Mesenchymal stem cell (in vitro differentiated cells and primary cell): ENCODE data around the gene IL21R.

ENCODE experiments used
- DNase-seq: peaks from one replicate; pipeline ENCODE4 v3.0.0-alpha.2; 2013
- H2AFZ ChIP-seq: one replicate; pipeline ENCODE4 v1.6.1; 2013; ENCODE audit warnings: low read depth, mild to moderate bottlenecking, control low read depth, inconsistent platforms, low read length, moderate library complexity
- H2AK5ac ChIP-seq: 2 replicates; pipeline ENCODE4 v1.6.1; 2013; ENCODE audit warnings: low read length, moderate library complexity, mild to moderate bottlenecking, inconsistent platforms; ENCODE audit not compliant: severe bottlenecking
- H2BK120ac ChIP-seq: one replicate; pipeline ENCODE4 v1.6.1; 2013; ENCODE audit warnings: low read depth, mild to moderate bottlenecking, inconsistent platforms, low read length, moderate library complexity
- H2BK12ac ChIP-seq, 2 experiments: one replicate each; pipeline ENCODE4 v1.6.1; 2013; ENCODE audit warnings: inconsistent platforms in 2 of 2, low read length in 2 of 2, mild to moderate bottlenecking in 2 of 2, moderate library complexity in 2 of 2, control low read depth in 1 of 2
- H2BK15ac ChIP-seq: one replicate; pipeline ENCODE4 v1.6.1; 2013; ENCODE audit warnings: mild to moderate bottlenecking, low read depth, inconsistent platforms; ENCODE audit not compliant: poor library complexity, severe bottlenecking
- H2BK5ac ChIP-seq: 2 replicates; pipeline ENCODE4 v1.6.1; 2013; ENCODE audit warnings: low read depth, mild to moderate bottlenecking, low read length, control low read depth, inconsistent platforms; ENCODE audit not compliant: poor library complexity, severe bottlenecking
- H3K14ac ChIP-seq, 2 experiments: one replicate each; pipeline ENCODE4 v1.6.1; 2013; ENCODE audit warnings: inconsistent platforms in 2 of 2, low read length in 2 of 2, control low read depth in 1 of 2, mild to moderate bottlenecking in 1 of 2, moderate library complexity in 1 of 2
- H3K18ac ChIP-seq, 2 experiments: one replicate each; pipeline ENCODE4 v1.6.1; 2013; ENCODE audit warnings: inconsistent platforms in 2 of 2, low read length in 2 of 2, control low read depth in 1 of 2, low read depth in 1 of 2, mild to moderate bottlenecking in 1 of 2
- H3K23ac ChIP-seq, 2 experiments: one replicate each; pipeline ENCODE4 v1.6.1; 2013; ENCODE audit warnings: inconsistent platforms in 2 of 2, low read length in 2 of 2, mild to moderate bottlenecking in 2 of 2, moderate library complexity in 2 of 2, control low read depth in 1 of 2
- H3K27ac ChIP-seq: 2 replicates; pipeline ENCODE4 v1.5.1; 2013; ENCODE audit warnings: mild to moderate bottlenecking, moderate library complexity, low read length, control low read depth, inconsistent platforms; ENCODE audit not compliant: poor library complexity, severe bottlenecking
- H3K27me3 ChIP-seq, 2 experiments: 2 replicates each; pipeline versions ENCODE4 v1.6.1 to v1.7.0; 2013; ENCODE audit warnings: low read length in 2 of 2, mild to moderate bottlenecking in 2 of 2, moderate library complexity in 2 of 2, control low read depth in 1 of 2, inconsistent platforms in 1 of 2; ENCODE audit not compliant: control insufficient read depth in 1 of 2, insufficient read depth in 1 of 2
- H3K36me3 ChIP-seq, 2 experiments: 2 replicates each; pipeline versions ENCODE4 v1.6.1 to v1.7.0; 2013; ENCODE audit warnings: low read length in 2 of 2, control low read depth in 1 of 2, inconsistent platforms in 1 of 2, low read depth in 1 of 2, mild to moderate bottlenecking in 1 of 2; ENCODE audit not compliant: insufficient read depth in 2 of 2, control insufficient read depth in 1 of 2
- H3K4ac ChIP-seq, 2 experiments: one replicate each; pipeline ENCODE4 v1.6.1; 2013; ENCODE audit warnings: inconsistent platforms in 2 of 2, low read length in 2 of 2, mild to moderate bottlenecking in 2 of 2, moderate library complexity in 2 of 2, control low read depth in 1 of 2, low read depth in 1 of 2
- H3K4me1 ChIP-seq: 2 replicates; pipeline ENCODE4 v1.6.1; 2013; ENCODE audit warnings: low read depth, low read length, control low read depth; ENCODE audit not compliant: control insufficient read depth, insufficient read depth
- H3K4me2 ChIP-seq: 2 replicates; pipeline ENCODE4 v1.6.1; 2013; ENCODE audit warnings: low read length, mild to moderate bottlenecking, inconsistent platforms; ENCODE audit not compliant: poor library complexity, severe bottlenecking
- H3K4me3 ChIP-seq, 2 experiments: 2 replicates each; pipeline versions ENCODE4 v1.5.1 to v1.7.0; 2013; ENCODE audit warnings: low read length in 2 of 2, mild to moderate bottlenecking in 2 of 2, control low read depth in 1 of 2, low read depth in 1 of 2; ENCODE audit not compliant: insufficient read depth in 1 of 2
- H3K79me1 ChIP-seq: replicated peaks from 2 replicates; pipeline ENCODE4 v1.6.1; 2013; ENCODE audit warnings: mild to moderate bottlenecking, control low read depth, low read length, inconsistent platforms; ENCODE audit not compliant: poor library complexity, severe bottlenecking
- H3K9ac ChIP-seq: 2 replicates; pipeline ENCODE4 v1.7.0; 2013; ENCODE audit warnings: mild to moderate bottlenecking, low read length, moderate library complexity
- H3K9me3 ChIP-seq: 2 replicates; pipeline ENCODE4 v1.7.0; 2013; ENCODE audit warnings: mild to moderate bottlenecking, low read length; ENCODE audit not compliant: control insufficient read depth
- H4K8ac ChIP-seq: one replicate; pipeline ENCODE4 v1.6.1; 2013; ENCODE audit warnings: inconsistent platforms, mild to moderate bottlenecking, low read length, moderate library complexity
- H4K91ac ChIP-seq: one replicate; pipeline ENCODE4 v1.6.1; 2013; ENCODE audit warnings: mild to moderate bottlenecking, low read length, inconsistent platforms
- WGBS: methylation state at CpG from one replicate; pipeline ENCODE4 v1.1.7; 2013; ENCODE audit warnings: mixed read lengths; 5-methylcytosine and 5-hydroxymethylcytosine counted together

The IL21R gene

DNA sequence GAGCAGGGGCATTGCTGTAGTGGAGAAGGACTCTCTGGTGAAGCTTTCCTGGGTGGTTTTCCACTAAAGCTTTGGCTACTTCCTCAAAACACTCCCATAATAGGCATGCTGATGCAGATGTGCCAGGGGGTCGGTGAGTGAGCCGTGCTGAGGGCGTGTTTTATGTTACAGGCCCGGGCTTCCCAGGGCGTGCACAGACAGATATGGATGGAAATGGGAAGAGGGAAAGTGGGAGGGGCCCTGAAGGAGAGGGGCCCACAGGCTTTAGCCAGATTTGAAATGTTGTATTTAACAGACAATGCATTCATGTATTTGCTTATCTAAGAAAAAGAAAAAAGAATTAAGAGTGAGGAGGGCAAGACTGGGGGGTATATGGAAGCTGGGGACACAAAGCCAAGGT, 56.3 kb downstream of the IL21R start:
- Histone ChIP-seq H2BK5ac (no peak overlapping the region), H4K8ac (no peak overlapping the region), H2AFZ (no peak overlapping the region), H3K18ac (no peak overlapping the region), H3K23ac (no peak overlapping the region), H3K27ac (no peak overlapping the region), H2BK12ac (no peak overlapping the region), H4K91ac (no peak overlapping the region), H3K27me3 (no peaks in the 10 kb centered on the region), H3K4ac (no peak overlapping the region), H2BK120ac (no peak overlapping the region), H2BK15ac (no peak overlapping the region), H3K9me3 (peaks cover 2% of the 10 kb centered on the region), H3K14ac (no peak overlapping the region), H3K79me1 (peaks cover 5% of the 10 kb centered on the region), H3K36me3 (peaks cover 43 to 44% of the 10 kb centered on the region in 2 experiments), H3K4me2 (no peak overlapping the region), H3K4me1 (peaks cover 36% of the 10 kb centered on the region), H2AK5ac (no peak overlapping the region), H3K4me3 (no peak overlapping the region), H3K9ac (no peak overlapping the region)
- DNase-seq: no peak
- WGBS: 87% methylated on average over 5 of the region's 5 CpGs

- H4K91ac ChIP-seq: no peak overlapping the region
- H2AK5ac ChIP-seq: no peak overlapping the region
- no peak overlapping the region for H4K8ac ChIP-seq
- no peaks in the 10 kb centered on the region for H3K9me3 ChIP-seq
- DNase-seq: no peak
- H3K4ac ChIP-seq: no peak overlapping the region
- H3K4me2 ChIP-seq: no peak overlapping the region
- H2BK12ac ChIP-seq: no peak overlapping the region
- H2BK120ac ChIP-seq: no peak overlapping the region
- H3K79me1 ChIP-seq: peaks cover 7% of the 10 kb centered on the region
- H3K9ac ChIP-seq: no peak overlapping the region
- 92% methylated on average over 5 of the region's 5 CpGs for WGBS
- H3K36me3 ChIP-seq: peaks cover 51 to 53% of the 10 kb centered on the region in 2 experiments
- no peak overlapping the region for H3K14ac ChIP-seq
- no peak overlapping the region for H3K18ac ChIP-seq
- H2BK5ac ChIP-seq: no peak overlapping the region
- no peak overlapping the region for H2BK15ac ChIP-seq
- H3K27me3 ChIP-seq: no peaks in the 10 kb centered on the region
- no peak overlapping the region for H3K4me3 ChIP-seq
- no peak overlapping the region for H3K27ac ChIP-seq
- peaks cover 39% of the 10 kb centered on the region for H3K4me1 ChIP-seq
- H2AFZ ChIP-seq: no peak overlapping the region
- H3K23ac ChIP-seq: no peak overlapping the region
Measured at GRCh38 chr16:27458987-27459688, 57.2 kb downstream of the IL21R start.

DNA sequence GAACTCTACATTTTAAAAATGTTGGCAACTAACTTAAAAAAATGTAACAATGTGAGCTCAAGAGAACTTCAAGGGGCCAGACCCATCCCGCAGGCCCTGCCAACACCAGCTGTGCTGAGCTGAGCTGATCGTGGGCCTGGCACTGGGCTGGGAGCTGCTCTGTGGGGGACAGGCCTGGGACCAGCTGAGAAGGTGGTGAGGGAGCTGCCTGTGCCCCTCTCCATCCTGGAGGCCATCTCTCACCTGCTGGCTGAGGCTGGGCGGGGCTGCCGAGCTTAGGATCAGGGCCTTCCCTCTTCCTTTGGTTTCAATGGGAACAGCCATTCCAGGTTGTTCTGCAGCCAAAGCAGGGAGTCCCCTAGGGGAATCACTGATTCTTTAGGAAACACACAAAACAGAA, 58.2 kb downstream of the IL21R start:
- Histone ChIP-seq H3K27ac (no peak overlapping the region), H2BK15ac (no peak overlapping the region), H2AK5ac (peak overlapping the region; percentile 23), H2BK12ac (no peak overlapping the region), H3K36me3 (peaks cover 62 to 64% of the 10 kb centered on the region in 2 experiments), H4K8ac (no peak overlapping the region), H3K4me2 (no peak overlapping the region), H2BK5ac (no peak overlapping the region), H2AFZ (no peak overlapping the region), H3K4me1 (peaks cover 42% of the 10 kb centered on the region), H3K27me3 (no peaks in the 10 kb centered on the region), H3K23ac (no peak overlapping the region), H4K91ac (no peak overlapping the region), H3K9ac (no peak overlapping the region), H3K18ac (no peak overlapping the region), H2BK120ac (no peak overlapping the region), H3K14ac (no peak overlapping the region), H3K9me3 (no peaks in the 10 kb centered on the region), H3K79me1 (peaks cover 9% of the 10 kb centered on the region), H3K4me3 (no peak overlapping the region), H3K4ac (no peak overlapping the region)
- no peak for DNase-seq
- 92% methylated on average over 4 of the region's 4 CpGs for WGBS

DNA sequence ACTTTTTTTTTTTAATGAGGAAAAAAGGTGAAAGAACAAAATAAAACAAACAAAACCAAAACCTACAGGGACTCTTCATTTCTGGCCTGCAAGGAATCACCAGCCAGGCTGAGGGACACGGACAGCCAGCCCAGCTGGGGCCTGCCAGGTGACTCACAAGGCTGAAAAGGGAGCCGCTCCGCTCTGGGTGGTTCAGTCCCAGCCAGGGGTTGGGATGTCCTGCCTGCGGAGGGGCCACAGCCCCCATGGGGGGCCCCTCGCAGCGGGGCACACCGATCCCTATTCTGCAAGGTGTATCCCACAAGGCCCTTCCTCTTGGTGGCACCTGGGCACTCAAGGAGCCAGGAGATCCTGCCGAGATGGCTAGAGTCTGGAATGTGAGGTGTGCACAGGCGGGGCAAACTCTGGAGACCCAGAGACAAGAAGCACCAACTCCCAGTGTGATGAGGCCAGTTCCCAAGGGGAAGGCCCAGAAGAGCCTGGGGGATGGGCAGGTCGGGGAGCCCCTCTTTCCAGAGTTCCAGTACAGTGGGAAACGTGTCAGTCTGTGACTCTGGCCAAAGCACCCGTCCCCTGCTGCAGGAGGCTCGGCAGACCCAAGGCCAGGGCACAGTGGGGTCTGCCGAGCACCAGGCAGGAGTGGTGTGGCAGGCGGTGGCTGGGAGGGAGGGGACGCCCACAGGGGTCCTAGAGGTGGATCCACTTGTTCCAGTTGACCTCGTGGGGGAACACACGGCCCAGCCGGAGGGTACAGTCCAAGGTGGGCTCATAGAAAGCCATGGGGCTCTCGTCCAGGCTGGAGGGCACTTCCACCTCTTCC, 58.9 kb downstream of the IL21R start:
- Histone ChIP-seq H3K36me3 (peaks cover 69 to 70% of the 10 kb centered on the region in 2 experiments), H3K27ac (peak overlapping the region; percentile 79), H2BK15ac (peak overlapping the region; percentile 12), H3K4me1 (peaks cover 48% of the 10 kb centered on the region), H3K14ac (no peak overlapping the region), H4K8ac (no peak overlapping the region), H2BK5ac (no peak overlapping the region), H3K4ac (no peak overlapping the region), H3K9me3 (no peaks in the 10 kb centered on the region), H3K4me2 (no peak overlapping the region), H3K4me3 (no peak overlapping the region), H2BK120ac (no peak overlapping the region), H3K23ac (no peak overlapping the region), H2AK5ac (peak overlapping the region; percentile 75), H2AFZ (no peak overlapping the region), H3K79me1 (peaks cover 9% of the 10 kb centered on the region), H4K91ac (no peak overlapping the region), H2BK12ac (no peak overlapping the region), H3K18ac (no peak overlapping the region), H3K9ac (no peak overlapping the region), H3K27me3 (no peaks in the 10 kb centered on the region)
- 84% methylated on average over 20 of the region's 20 CpGs for WGBS
- DNase-seq: no peak
